Breast epithelium (tissue), 4 donors: ENCODE results near the gene FRY. TPM values are rescaled to one million over a fixed set of nuclear protein-coding genes. Genes with fewer than 3 reads are reported as not detected.
"Not testable (repeated sequence)": the region's sequence is repeated elsewhere in the genome, so short reads cannot be mapped to it uniquely, and the experiment has no call there.

Experiments used
- DNase-seq, 2 donors: peaks; one replicate each; pipeline ENCODE4 v3.0.0-alpha.2; 2019; ENCODE audit warnings: low spot score in 2 of 2
- H3K27ac ChIP-seq, 2 donors: fragments of 200-600 bp; sonication (generic) in 1 of 2; one replicate each; pipeline ENCODE4 v1.5.1; 2016 to 2019; ENCODE audit warnings: mild to moderate bottlenecking in 1 of 2
- H3K27me3 ChIP-seq, 2 donors: fragments of 200-600 bp; sonication (generic) in 1 of 2; one replicate each; pipeline versions ENCODE4 v1.5.1 to v1.6.0; 2017 to 2019; ENCODE audit warnings: control low read depth in 1 of 2, mild to moderate bottlenecking in 1 of 2
- H3K36me3 ChIP-seq: fragments of 200-600 bp; one replicate; pipeline ENCODE4 v1.5.1; 2019
- H3K4me1 ChIP-seq, 2 donors: fragments of 200-600 bp; sonication (generic); one replicate each; pipeline ENCODE4 v1.5.1; 2016 to 2019; ENCODE audit warnings: control low read depth in 1 of 2
- H3K4me3 ChIP-seq, 3 donors: fragments of 200-600 bp; sonication (generic); 1 replicate in 2 of 3; 2 replicates in 1 of 3; pipeline ENCODE4 v1.5.1; 2016 to 2019; ENCODE audit warnings: mild to moderate bottlenecking in 3 of 3, moderate library complexity in 2 of 3
- H3K9me3 ChIP-seq, 2 donors: fragments of 200-600 bp; sonication (generic) in 1 of 2; one replicate each; pipeline ENCODE4 v1.5.1; 2016 to 2019; ENCODE audit warnings: control low read depth in 1 of 2
- POLR2A ChIP-seq: fragments of 450-650 bp; IDR thresholded peaks from one replicate; pipeline ENCODE4 v1.6.1; 2016; ENCODE audit warnings: antibody characterized with exemption, mild to moderate bottlenecking, moderate library complexity
- POLR2AphosphoS5 ChIP-seq, 3 donors: sonication (generic); formaldehyde crosslinking; IDR thresholded peaks; one replicate each; pipeline ENCODE4 v1.6.1; 2017; ENCODE audit warnings: antibody characterized with exemption in 3 of 3
- intact Hi-C: fragments of 100-400 bp; cut with DNase I; formaldehyde crosslinking; loops from one replicate; pipeline ENCODE4 v1.15.1; 2023; ENCODE audit warnings: low total_unique reads
- total RNA-seq, 3 donors: library from RNA; depleted of rRNA; stranded (reverse); fragments of >200 nt; gene quantifications; one replicate each; pipeline ENCODE4 v1.1.0, GENCODE V29; 2016
- TF ChIP-seq, protein P1 (sequence below), 3 donors: fragments of 450-650 bp; IDR thresholded peaks; one replicate each; pipeline ENCODE4 v1.5.1; 2016 to 2017; ENCODE audit warnings: antibody characterized with exemption in 3 of 3, mild to moderate bottlenecking in 3 of 3, moderate library complexity in 3 of 3

Gene FRY
- total RNA-seq, 3 donors from 2014 or later: 41.0 to 52.8 (median 46.4) TPM

DNA sequence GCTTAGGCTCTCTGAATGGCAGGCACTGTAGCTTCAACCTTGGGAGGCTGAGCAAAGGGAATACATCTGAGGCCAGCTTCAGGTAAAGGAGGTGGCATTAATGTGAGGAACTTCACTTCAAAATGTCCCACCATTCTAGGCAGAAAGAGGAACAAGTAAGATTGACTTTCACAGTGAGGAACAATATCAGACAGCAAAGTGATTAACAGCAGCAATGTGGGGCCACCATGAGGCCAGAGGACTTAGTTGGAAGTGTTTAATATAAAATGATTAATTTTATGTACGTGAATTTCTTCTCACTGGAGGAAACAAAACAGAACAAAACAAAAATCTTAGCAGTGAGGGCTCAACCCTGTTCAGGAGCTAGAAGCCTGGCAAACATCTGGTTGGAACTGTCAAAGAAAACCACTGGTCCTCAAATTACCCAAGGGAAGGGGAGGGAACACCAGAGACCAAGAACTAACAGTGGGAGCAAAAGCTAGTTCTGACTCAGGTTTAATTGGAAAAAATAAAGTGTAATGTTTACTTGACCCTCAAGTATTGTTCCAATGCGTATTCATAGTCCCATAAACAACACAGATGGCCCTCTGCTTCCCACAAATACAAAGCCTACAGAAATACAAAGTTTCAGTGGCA, 43.9 kb upstream of the FRY start:
- no peak overlapping the region for H3K27ac ChIP-seq
- no peak for DNase-seq
- TF ChIP-seq, protein P1, sequence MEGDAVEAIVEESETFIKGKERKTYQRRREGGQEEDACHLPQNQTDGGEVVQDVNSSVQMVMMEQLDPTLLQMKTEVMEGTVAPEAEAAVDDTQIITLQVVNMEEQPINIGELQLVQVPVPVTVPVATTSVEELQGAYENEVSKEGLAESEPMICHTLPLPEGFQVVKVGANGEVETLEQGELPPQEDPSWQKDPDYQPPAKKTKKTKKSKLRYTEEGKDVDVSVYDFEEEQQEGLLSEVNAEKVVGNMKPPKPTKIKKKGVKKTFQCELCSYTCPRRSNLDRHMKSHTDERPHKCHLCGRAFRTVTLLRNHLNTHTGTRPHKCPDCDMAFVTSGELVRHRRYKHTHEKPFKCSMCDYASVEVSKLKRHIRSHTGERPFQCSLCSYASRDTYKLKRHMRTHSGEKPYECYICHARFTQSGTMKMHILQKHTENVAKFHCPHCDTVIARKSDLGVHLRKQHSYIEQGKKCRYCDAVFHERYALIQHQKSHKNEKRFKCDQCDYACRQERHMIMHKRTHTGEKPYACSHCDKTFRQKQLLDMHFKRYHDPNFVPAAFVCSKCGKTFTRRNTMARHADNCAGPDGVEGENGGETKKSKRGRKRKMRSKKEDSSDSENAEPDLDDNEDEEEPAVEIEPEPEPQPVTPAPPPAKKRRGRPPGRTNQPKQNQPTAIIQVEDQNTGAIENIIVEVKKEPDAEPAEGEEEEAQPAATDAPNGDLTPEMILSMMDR (IDR thresholded peaks at IDR 0.05): no peak
- TF ChIP-seq POLR2A (no peak), POLR2AphosphoS5 (IDR thresholded peaks at IDR 0.05) (no peak)
- intact Hi-C loops: loop anchor here (5.0 kb wide), 1 partner anchor 885 kb away; no protein-coding TSS in a partner anchor
- no peaks in the 10 kb centered on the region for H3K27me3 ChIP-seq
- no peaks in the 10 kb centered on the region for H3K36me3 ChIP-seq
- no peaks in the 10 kb centered on the region for H3K9me3 ChIP-seq
- H3K4me3 ChIP-seq: no peak overlapping the region
- peaks cover 0 to 5% of the 10 kb centered on the region in 2 donors for H3K4me1 ChIP-seq

DNA sequence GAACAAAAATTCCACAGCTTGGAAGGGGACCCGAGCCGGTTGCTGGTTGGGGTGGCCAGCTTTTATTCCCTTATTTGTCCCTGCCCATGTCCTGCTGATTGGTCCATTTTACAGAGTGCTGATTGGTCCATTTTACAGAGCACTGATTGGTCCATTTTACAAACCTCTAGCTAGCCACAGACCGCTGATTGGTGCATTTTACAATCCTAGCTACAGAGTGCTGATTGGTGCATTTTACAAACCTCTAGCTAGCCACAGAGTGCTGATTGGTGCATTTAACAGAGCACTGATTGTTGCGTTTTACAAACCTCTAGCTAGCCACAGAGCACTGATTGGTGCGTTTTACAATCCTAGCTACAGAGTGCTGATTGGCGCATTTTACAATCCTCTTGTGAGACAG, 37.2 kb upstream of the FRY start:
- H3K4me1 ChIP-seq, H3K4me3 ChIP-seq, H3K9me3 ChIP-seq, H3K27ac ChIP-seq, H3K36me3 ChIP-seq, intact Hi-C loops, H3K27me3 ChIP-seq, DNase-seq: not testable (repeated sequence)

- Histone ChIP-seq H3K4me1 (no peaks in the 10 kb centered on the region), H3K9me3 (no peaks in the 10 kb centered on the region), H3K4me3 (no peak overlapping the region), H3K27ac (no peak overlapping the region), H3K27me3 (no peaks in the 10 kb centered on the region), H3K36me3 (no peaks in the 10 kb centered on the region)
- intact Hi-C loops: no loop called here
- no peak for DNase-seq
- no peak for TF ChIP-seq POLR2A
- no peak for TF ChIP-seq POLR2AphosphoS5 (IDR thresholded peaks at IDR 0.05)
- TF ChIP-seq, protein P1 (IDR thresholded peaks at IDR 0.05): no peak
These were observed 35.0 kb upstream of the FRY start for GRCh38 chr13:31996601-31997000.

DNA sequence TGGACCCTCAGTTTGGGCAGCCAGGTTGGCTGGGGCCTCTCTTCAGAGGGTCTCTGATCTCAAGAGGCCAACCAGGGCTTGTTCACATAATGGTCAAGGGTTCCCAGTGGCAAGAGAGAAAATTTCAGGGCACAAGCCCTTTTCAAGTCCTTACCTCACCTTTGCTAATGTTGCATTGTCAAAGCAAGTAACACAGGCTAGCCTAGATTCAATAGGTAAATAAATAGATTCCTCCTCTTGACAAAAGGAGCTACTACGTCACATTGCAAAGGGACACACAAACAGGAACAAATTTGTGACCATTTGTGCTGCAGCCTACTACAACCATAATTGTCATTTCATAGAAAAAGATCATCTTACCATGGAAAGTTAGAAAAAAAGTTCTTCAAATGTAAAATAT, 33.9 kb upstream of the FRY start:
- no peak overlapping the region for H3K27ac ChIP-seq
- intact Hi-C loops: no loop called here
- DNase-seq: no peak

DNA sequence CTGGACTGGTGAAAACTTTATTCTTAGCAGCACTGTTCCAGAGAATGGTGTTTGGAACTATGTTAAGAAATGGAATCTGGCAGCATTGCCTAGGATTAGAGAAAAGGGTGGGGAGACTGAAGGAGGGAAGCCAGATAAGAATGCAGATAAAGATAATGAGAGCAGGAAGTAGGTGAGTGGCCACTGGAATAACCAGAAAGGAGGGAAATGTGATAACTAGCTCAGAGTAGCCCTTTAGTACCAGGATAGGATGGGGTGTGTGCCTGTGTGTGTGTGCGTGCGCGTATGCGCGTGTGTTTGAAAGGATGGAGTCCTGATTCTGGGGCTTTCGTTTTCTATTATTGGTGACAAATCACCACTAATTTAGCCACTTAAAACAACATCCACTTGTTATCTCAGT, 33.4 kb upstream of the FRY start:
- Histone ChIP-seq H3K9me3 (no peaks in the 10 kb centered on the region), H3K4me3 (no peak overlapping the region), H3K4me1 (no peaks in the 10 kb centered on the region), H3K27ac (no peak overlapping the region), H3K36me3 (no peaks in the 10 kb centered on the region), H3K27me3 (no peaks in the 10 kb centered on the region)
- intact Hi-C loops: no loop called here
- DNase-seq: no peak
- no peak for TF ChIP-seq POLR2A
- TF ChIP-seq, protein P1 (IDR thresholded peaks at IDR 0.05): no peak
- TF ChIP-seq POLR2AphosphoS5 (IDR thresholded peaks at IDR 0.05): no peak

More for the DNA sequence above, 33.9 kb upstream of the FRY start:
- H3K4me1 ChIP-seq: no peaks in the 10 kb centered on the region
- no peaks in the 10 kb centered on the region for H3K27me3 ChIP-seq
- no peaks in the 10 kb centered on the region for H3K9me3 ChIP-seq
- TF ChIP-seq POLR2A (no peak), POLR2AphosphoS5 (IDR thresholded peaks at IDR 0.05) (no peak)
- TF ChIP-seq, protein P1 (IDR thresholded peaks at IDR 0.05): no peak
- no peaks in the 10 kb centered on the region for H3K36me3 ChIP-seq
- no peak overlapping the region for H3K4me3 ChIP-seq

DNA sequence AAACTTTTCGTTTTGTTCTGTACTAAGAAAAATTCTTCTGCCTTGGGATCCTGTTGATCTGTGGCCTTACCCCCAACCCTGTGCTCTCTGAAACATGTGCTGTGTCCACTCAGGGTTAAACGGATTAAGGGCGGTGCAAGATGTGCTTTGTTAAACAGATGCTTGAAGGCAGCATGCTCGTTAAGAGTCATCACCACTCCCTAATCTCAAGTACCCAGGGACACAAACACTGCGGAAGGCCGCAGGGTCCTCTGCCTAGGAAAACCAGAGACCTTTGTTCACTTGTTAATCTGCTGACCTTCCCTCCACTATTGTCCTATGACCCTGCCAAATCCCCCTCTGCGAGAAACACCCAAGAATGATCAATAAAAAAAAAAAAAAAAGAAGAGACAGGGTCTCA, 30.8 kb upstream of the FRY start:
- not testable (repeated sequence) for H3K4me1 ChIP-seq, H3K36me3 ChIP-seq, H3K27ac ChIP-seq, H3K27me3 ChIP-seq, DNase-seq, H3K9me3 ChIP-seq, H3K4me3 ChIP-seq
- intact Hi-C loops: loop anchor here (2.0 kb wide), 1 partner anchor 44 kb away; no protein-coding TSS in a partner anchor
